GM23248 (cell line): ENCODE data around the gene CELSR1.

Experiments used
- EZH2 ChIP-seq: fragments of 200-600 bp; sonication (generic); IDR thresholded peaks from 2 replicates; pipeline ENCODE4 v1.6.1; 2018; ENCODE audit warnings: antibody characterized with exemption, mild to moderate bottlenecking; ENCODE audit not compliant: insufficient read depth, poor library complexity, severe bottlenecking
- EZH2phosphoT487 ChIP-seq: fragments of 200-600 bp; sonication (generic); IDR thresholded peaks from 2 replicates; pipeline ENCODE4 v1.6.1; 2018; ENCODE audit warnings: antibody characterized with exemption, moderate library complexity, mild to moderate bottlenecking, low read depth; ENCODE audit not compliant: insufficient read depth

GRCh38 chr22:46536537-46537224 is 739 bp downstream of the CELSR1 start:
- TF ChIP-seq EZH2: no peak
- TF ChIP-seq EZH2phosphoT487: no peak
